Omental fat pad (tissue), 4 donors: ENCODE data around the gene GMPR. TPM values are rescaled to one million over a fixed set of nuclear protein-coding genes. Genes with fewer than 3 reads are reported as not detected.

Experiments
- ATAC-seq: fragments of 150-250 bp; one replicate; pipeline ENCODE4 v1.9.1; 2016; ENCODE audit warnings: mild to moderate bottlenecking, moderate library complexity; ENCODE audit not compliant: low FRiP score
- DNase-seq: peaks from one replicate; pipeline ENCODE4 v3.0.0-alpha.2; 2019; ENCODE audit warnings: low spot score
- CTCF ChIP-seq, 3 donors: fragments of 450-650 bp; IDR thresholded peaks; one replicate each; pipeline ENCODE4 v1.5.1; 2016 to 2017; ENCODE audit warnings: antibody characterized with exemption in 3 of 3, mild to moderate bottlenecking in 3 of 3, moderate library complexity in 2 of 3
- small RNA-seq: library from RNA; depleted of rRNA; stranded (forward); fragments of <200 nt; gene quantifications from one replicate; pipeline ENCODE3, GENCODE V24; 2016
- total RNA-seq, 4 donors: library from RNA; depleted of rRNA; stranded (reverse); fragments of >200 nt; gene quantifications; one replicate each; pipeline ENCODE4 v1.1.0, GENCODE V29; 2016

The GMPR gene
- total RNA-seq, 4 donors from 2014 or later, result 2.4 to 24.5 (median 9.9) TPM

- ATAC-seq, result no peak
- no peak for TF ChIP-seq CTCF (IDR thresholded peaks at IDR 0.05)
Observed at GRCh38 chr6:16344756-16345155, 106.4 kb downstream of the GMPR start.

More at GRCh38 chr6:16344756-16345155, 106.4 kb downstream of the GMPR start:
- DNase-seq, result no peak

Small RNAs within 50 kb of the gene (small RNA-seq; reads per million reads assigned to genes)
- not detected for gene RF00019
- not detected for gene RNU6-1114P

Other genes starting within 250 kb of the GMPR start
- gene MYLIP, start 109.5 kb upstream of the GMPR start, total RNA-seq, result 10 to 100 TPM; 13.0 to 81.8 (median 33.5) TPM